ENCODE measurements around the gene KRT76. TPM values are rescaled to one million over a fixed set of nuclear protein-coding genes. Genes with fewer than 3 reads are reported as not detected.
"Not testable (repeated sequence)": the region's sequence is repeated elsewhere in the genome, so short reads cannot be mapped to it uniquely, and the experiment has no call there.

Gene KRT76
- total RNA-seq, 1 donor from 2014 or later = not detected

GRCh38 chr12:52752516-52752915, 24.6 kb downstream of the KRT76 start:
- no peak for DNase-seq
- Histone ChIP-seq H3K27me3 (ENCODE audit: low read depth) (peaks cover 94% of the 10 kb centered on the region), H3K36me3 (no peaks in the 10 kb centered on the region), H3K9me3 (replicated peaks) (no peaks in the 10 kb centered on the region), H3K4me1 (no peaks in the 10 kb centered on the region), H3K4me3 (no peak overlapping the region), H3K27ac (replicated peaks) (no peak overlapping the region)
- no peak for TF ChIP-seq CTCF (IDR thresholded peaks at IDR 0.05; ENCODE audit: borderline replicate concordance)
- intact Hi-C loops (cut with micrococcal nuclease) = no loop called here

- Histone ChIP-seq H3K9me3 (replicated peaks) (no peaks in the 10 kb centered on the region), H3K4me3 (no peak overlapping the region), H3K27ac (replicated peaks) (no peak overlapping the region), H3K36me3 (no peaks in the 10 kb centered on the region), H3K4me1 (no peaks in the 10 kb centered on the region), H3K27me3 (ENCODE audit: low read depth) (peaks cover 94% of the 10 kb centered on the region)
- no peak for TF ChIP-seq CTCF (IDR thresholded peaks at IDR 0.05; ENCODE audit: borderline replicate concordance)
- intact Hi-C loops (cut with micrococcal nuclease) = no loop called here
- no peak for DNase-seq
Measured at GRCh38 chr12:52751795-52752194, 25.4 kb downstream of the KRT76 start.

GRCh38 chr12:52750532-52750931, 26.6 kb downstream of the KRT76 start:
- H3K27me3 ChIP-seq (ENCODE audit: low read depth) = peaks cover 95% of the 10 kb centered on the region
- H3K9me3 ChIP-seq (replicated peaks); intact Hi-C loops (cut with micrococcal nuclease); H3K4me3 ChIP-seq; DNase-seq; H3K4me1 ChIP-seq; H3K27ac ChIP-seq (replicated peaks); H3K36me3 ChIP-seq: not testable (repeated sequence)

- H3K4me1 ChIP-seq = no peaks in the 10 kb centered on the region
- no peaks in the 10 kb centered on the region for H3K36me3 ChIP-seq
- DNase-seq = no peak
- H3K27ac ChIP-seq (replicated peaks) = no peak overlapping the region
- no peak for TF ChIP-seq CTCF (IDR thresholded peaks at IDR 0.05; ENCODE audit: borderline replicate concordance)
- peaks cover 92% of the 10 kb centered on the region for H3K27me3 ChIP-seq (ENCODE audit: low read depth)
- no peak overlapping the region for H3K4me3 ChIP-seq
- no peaks in the 10 kb centered on the region for H3K9me3 ChIP-seq (replicated peaks)
- intact Hi-C loops (cut with micrococcal nuclease) = no loop called here
Measured at GRCh38 chr12:52749827-52750226, 27.3 kb downstream of the KRT76 start.

GRCh38 chr12:52748578-52748977, 28.6 kb downstream of the KRT76 start:
- Histone ChIP-seq H3K9me3 (replicated peaks) (no peaks in the 10 kb centered on the region), H3K4me1 (no peaks in the 10 kb centered on the region), H3K27me3 (ENCODE audit: low read depth) (peaks cover 90% of the 10 kb centered on the region), H3K27ac (replicated peaks) (no peak overlapping the region), H3K4me3 (no peak overlapping the region), H3K36me3 (no peaks in the 10 kb centered on the region)
- intact Hi-C loops (cut with micrococcal nuclease) = no loop called here
- TF ChIP-seq CTCF (IDR thresholded peaks at IDR 0.05; ENCODE audit: borderline replicate concordance) = no peak
- no peak for DNase-seq

GRCh38 chr12:52745554-52745953, 31.6 kb downstream of the KRT76 start:
- Histone ChIP-seq H3K4me1 (no peaks in the 10 kb centered on the region), H3K9me3 (replicated peaks) (no peaks in the 10 kb centered on the region), H3K4me3 (no peak overlapping the region), H3K36me3 (no peaks in the 10 kb centered on the region), H3K27me3 (ENCODE audit: low read depth) (peaks cover 85% of the 10 kb centered on the region), H3K27ac (replicated peaks) (no peak overlapping the region)
- no peak for TF ChIP-seq CTCF (IDR thresholded peaks at IDR 0.05; ENCODE audit: borderline replicate concordance)
- DNase-seq = no peak
- intact Hi-C loops (cut with micrococcal nuclease) = no loop called here

Data from left ventricle myocardium inferior (tissue), 1 donor.